Nucleus accumbens (tissue), 56 donors: ENCODE results near the gene RTP3.

ENCODE experiments used
- DNase-seq, 56 donors: peaks; one replicate each; lab custom pipeline; 2025; lab: John Stamatoyannopoulos, UW

The RTP3 gene

GRCh38 chr3:46468753-46469600, 28.8 kb upstream of the RTP3 start:
- no peak for DNase-seq

GRCh38 chr3:46469680-46470357, 28.0 kb upstream of the RTP3 start:
- no peak for DNase-seq

GRCh38 chr3:46470831-46471230, 26.9 kb upstream of the RTP3 start:
- DNase-seq: no peak

GRCh38 chr3:46471371-46471914, 26.3 kb upstream of the RTP3 start:
- DNase-seq: no peak

GRCh38 chr3:46472736-46473135, 25.0 kb upstream of the RTP3 start:
- DNase-seq: no peak

- no peak for DNase-seq
Measured at GRCh38 chr3:46477145-46477544, 20.6 kb upstream of the RTP3 start.

- DNase-seq: no peak
Measured at GRCh38 chr3:46477756-46478155, 20.0 kb upstream of the RTP3 start.

- DNase-seq: no peak
Measured at GRCh38 chr3:46478341-46478740, 19.4 kb upstream of the RTP3 start.

- DNase-seq: no peak
Measured at GRCh38 chr3:46479021-46479420, 18.8 kb upstream of the RTP3 start.

GRCh38 chr3:46479696-46480095, 18.1 kb upstream of the RTP3 start:
- DNase-seq: no peak

GRCh38 chr3:46480491-46481195, 17.1 kb upstream of the RTP3 start:
- DNase-seq: peak in 29 of 56 donors; percentile 1 to 58 (median 21)

GRCh38 chr3:46481636-46482035, 16.1 kb upstream of the RTP3 start:
- DNase-seq: no peak

GRCh38 chr3:46482632-46483350, 15.0 kb upstream of the RTP3 start:
- no peak for DNase-seq

- no peak for DNase-seq
Measured at GRCh38 chr3:46483825-46484224, 14.0 kb upstream of the RTP3 start.

- no peak for DNase-seq
Measured at GRCh38 chr3:46484388-46484787, 13.4 kb upstream of the RTP3 start.

- DNase-seq: no peak
Measured at GRCh38 chr3:46484911-46485778, 12.6 kb upstream of the RTP3 start.

GRCh38 chr3:46485779-46486175, 12.0 kb upstream of the RTP3 start:
- DNase-seq: no peak

- DNase-seq: peak in 55 of 56 donors; percentile 18 to 90 (median 68)
Measured at GRCh38 chr3:46488735-46489361, 8.9 kb upstream of the RTP3 start.

- no peak for DNase-seq
Measured at GRCh38 chr3:46489381-46489780, 8.4 kb upstream of the RTP3 start.
